GM18907 (cell line): ENCODE measurements around the gene MGME1.
A peak's percentile ranks its signal among the peaks of the same experiment; 100 is the strongest.
"Not testable (repeated sequence)": the region's sequence is repeated elsewhere in the genome, so short reads cannot be mapped to it uniquely, and the experiment has no call there.

Experiments
- ATAC-seq: cut with Tn5 transposase; IDR thresholded peaks from one replicate; pipeline ENCODE4 v1.9.1; 2021; ENCODE audit warnings: mild to moderate bottlenecking, moderate library complexity; ENCODE audit not compliant: unreplicated experiment

Gene MGME1

DNA sequence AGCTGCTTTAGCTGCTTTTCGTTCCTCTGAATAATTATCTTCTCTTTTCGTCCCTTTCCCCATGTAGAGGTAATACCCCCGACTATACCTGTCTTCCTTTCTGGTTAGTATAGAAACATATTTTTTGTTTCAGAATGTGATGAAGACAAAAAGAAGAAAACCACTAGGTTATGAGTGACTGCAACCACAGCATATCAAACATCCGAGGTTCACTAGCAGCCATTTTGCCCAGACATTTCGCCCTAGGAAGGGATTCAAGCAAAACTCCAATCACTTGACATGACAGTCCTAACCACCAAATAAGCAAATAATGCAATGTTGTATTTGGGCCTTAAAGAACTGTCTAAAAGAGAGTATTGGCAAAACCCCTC is 9.6 kb upstream of the MGME1 start:
- ATAC-seq: peak; percentile 31

DNA sequence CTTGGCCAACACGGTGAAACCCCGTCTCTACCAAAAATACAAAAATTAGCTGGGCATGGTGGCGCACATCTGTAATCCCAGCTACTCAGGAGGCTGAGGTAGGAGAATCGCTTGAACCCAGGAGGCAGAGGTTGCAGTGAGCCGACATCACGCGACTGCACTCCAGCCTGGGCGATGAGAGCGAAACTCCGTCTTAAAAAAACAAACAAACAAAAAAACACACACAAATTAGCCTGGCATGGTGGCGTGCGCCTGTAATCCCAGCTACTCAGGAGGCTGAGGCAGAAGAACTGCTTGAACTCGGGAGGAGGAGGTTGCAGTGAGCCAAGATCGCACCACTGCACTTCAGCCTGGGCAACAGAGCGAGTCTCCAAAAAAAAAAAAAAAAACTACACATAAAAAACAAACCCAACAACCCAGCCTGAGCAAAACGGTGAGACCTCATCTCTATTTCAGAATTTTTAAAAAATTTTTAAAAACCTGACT is 8.4 kb upstream of the MGME1 start:
- ATAC-seq: not testable (repeated sequence)

DNA sequence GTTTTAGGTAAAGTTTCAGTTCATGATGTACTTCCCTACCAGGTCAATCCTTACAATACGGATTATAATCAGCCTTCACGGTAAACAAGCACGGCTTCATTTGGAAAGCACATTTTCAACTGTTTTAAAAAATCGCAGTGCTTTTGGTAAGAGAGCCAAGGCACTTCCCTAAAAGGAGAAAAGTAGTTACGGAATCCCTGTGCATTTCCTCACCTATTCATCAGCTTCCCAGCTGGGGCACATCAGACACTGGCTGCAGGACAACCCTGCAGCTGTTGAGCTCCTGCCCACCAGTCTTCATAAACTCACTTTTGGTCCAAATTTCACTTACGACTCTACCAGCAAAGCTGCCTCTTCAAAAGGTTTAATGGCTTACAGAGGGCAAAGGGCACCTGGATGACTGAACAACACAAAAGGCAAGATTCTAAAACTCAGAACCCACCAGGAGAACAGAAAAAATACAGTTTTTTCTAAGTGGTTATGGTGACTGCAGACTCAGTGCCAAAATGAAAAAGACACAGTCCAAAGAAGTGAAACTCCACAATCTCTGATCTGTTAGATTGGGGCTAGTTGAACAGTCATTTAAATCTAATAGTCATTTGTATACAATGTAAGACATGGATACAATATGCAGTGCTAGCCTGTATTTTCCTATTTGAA is 7.8 kb upstream of the MGME1 start:
- ATAC-seq: no peak

DNA sequence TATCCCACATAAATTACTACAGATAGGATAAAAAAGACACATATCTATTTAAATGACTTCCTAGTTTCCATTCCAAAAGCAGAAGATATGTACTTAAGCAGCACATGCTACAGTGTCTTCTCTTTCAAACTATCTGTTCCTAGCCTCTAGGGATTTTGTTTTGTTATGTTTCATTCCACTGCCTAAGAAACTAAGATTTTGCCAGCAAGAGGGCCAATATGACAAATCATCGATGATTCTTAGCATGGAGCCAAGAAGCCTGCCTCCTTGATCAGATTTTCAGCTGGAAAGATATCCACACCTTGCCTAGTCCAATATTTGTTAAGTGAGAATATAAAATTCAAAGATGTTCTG is 7.3 kb upstream of the MGME1 start:
- no peak for ATAC-seq

DNA sequence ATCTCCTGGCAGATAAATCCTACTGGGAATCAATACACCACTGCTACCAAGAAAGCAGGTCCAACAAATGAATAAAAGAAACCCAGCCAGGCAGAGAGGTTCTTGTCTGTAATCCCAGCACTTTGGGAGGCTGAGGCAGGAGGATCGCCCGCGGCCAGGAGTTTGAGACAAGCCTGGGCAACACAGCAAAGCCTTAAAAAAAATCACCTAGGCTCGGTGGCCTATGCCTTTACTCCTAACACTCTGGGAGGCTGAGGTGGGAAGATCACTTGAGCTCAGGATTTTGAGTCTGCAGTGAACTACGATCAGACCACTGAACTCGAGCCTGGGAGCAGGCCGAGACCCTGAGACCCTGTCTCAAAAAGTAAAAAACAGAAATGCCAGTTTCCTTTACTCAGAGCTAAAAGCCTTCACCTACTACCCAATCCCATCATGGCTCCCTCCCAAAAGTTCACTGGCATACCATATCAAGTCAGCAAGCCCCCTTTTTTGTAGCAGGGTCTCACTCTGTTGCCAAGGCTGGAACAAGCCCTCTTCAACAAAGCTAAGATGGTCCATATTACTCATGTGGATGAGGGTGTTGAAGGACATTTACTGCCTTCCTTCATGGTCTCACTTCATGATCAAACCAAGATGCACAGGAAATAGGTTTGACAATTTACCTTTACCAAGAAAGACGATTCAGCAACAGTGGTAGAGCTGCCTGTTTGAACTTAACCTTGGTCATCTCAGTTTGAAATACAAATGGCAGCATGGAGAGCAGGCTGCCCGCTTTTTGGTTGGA is 5.5 kb upstream of the MGME1 start:
- no peak for ATAC-seq

DNA sequence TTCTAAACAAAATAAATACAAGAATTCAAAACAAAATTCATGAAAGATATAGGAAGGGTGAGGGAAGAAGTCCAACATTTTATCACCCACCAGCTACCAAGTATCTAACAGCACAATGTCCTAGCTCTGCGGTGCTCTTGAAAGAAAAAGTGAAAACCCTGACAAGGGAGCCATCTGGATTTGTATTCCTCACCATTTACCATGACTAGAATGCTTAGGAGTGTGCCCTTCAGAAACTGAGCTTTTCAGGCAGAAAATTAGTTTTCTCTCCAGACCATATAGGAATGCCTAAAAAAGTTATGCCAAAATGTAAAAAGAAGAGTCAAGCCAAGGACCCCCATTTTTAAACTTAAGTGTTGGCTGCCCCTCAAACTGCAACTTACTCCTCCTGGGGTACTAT is 4.7 kb upstream of the MGME1 start:
- ATAC-seq: no peak

DNA sequence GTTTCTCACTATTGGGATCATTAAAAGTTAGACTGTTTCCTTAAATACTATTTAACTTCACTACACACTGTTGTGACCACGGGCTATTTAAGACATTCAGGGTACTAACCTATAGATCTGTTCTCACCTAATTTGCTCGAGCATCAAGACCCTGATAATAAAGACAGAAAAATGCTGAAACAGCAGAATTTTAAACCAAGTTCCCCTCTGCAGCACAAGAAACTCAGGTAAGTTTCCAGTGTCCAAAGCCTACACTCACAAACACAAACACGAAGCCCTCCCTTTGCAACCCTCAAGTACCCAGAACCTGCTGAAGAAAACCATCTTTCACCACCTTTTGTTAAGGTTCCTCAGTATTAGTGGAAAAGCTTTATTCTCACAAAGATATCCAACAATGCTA is 4.2 kb upstream of the MGME1 start:
- ATAC-seq: no peak

DNA sequence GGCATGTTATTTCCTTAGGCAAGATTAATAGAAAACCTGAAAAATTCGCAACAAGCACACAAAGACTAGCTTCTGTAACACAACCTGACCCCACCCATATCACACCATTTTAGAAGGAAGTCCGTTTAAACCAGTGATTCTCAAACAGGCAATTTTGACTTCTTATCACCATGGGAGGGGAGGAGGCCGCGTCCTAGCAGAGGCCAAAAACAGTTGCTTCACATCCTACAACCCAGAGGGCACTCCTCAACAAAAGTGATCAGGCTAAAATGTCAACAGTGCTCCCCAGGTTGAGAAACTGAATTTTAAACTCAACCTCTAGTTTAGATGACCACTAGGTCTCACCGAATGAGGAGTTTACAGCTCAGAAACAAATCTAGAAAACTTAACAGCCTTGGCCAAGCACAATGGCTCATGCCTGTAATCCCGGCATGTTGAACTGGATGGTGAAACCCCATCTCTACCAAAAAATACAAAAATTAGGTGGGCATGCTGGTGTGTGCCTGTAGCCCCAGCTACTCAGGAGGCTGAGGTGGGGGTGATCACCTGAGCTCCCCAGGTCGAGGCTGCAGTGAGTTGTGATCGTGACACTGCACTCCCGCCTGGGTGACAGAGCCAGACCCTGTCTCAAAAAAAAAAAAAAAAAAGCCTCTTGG is 3.6 kb upstream of the MGME1 start:
- no peak for ATAC-seq

DNA sequence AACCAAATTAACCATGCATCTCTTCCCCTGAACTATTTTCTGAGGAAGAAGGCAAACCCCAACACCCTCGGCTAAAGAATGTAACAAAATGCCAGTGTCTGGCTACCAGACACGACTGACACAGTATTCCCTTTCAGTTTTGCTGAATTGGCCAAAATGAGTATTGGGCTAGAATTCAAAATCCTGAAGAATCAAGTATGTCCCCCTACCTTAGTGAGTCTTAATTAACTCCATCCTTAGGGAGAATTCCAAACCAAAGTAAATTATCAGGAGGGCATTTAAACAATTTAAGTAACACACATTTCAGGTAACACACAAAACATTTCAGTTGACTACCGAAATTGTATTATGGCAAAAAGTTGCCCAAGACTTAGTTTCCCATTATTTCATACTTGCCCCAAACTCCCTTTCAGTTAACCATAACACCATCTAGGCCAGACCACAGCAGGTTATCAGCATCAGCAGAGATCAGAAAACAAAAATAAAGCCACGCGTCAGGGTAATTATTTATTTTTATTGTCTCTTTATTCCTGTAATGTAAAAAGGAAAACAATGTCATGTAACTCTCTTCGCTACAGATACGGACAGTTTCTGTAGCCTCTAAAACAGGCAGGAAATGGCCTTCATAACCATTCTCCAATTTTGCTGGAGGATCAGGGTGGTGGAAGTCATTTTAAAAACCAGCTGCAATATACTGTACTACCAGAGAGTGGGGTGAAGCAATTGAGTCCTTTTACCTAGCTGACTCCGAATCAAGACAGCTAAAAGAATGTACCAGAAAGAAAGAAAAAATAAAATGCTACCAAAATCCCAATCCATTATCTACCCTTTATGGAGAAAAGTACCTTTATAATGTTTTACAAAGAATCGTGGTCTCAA is 2.1 kb upstream of the MGME1 start:
- no peak for ATAC-seq

DNA sequence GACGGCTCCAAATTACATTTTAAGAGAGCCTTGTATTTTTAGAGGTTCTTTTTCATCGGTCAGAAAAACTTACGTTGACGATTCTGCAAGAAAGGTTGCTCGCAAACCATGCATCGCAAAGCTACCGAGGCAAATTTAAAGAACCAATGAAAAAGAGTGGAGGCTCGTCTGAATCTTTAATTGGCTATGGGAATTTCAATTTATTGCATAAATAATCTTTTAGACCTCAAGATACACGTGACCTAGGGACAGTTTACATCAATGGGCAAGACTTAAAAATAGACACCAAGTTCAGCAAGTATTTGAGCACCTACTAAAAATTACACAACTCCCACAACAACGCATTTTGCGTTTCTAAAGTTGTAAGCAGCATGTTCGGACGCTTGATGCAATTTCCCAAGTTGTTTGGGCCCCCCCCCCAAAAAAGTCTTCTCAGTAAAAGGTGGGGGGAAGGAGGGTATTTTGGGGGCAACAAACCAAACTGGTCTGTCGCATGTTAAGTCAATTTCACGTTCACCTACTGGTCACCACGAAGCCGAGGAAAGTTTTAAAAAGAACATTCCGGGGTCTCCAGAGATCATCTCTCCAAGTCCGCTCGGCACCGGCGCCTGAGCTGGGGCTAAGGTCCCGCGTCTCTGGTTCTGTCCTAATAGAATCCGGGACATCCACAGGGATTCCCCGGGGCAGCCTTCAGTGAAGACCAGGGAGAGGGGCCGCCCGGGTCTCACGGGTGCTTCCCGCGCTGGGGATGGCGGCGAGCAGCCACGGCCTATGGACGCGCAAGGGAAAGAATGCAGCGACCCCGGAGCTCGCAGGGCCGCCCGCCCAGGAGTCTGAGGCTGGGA is 1.1 kb upstream of the MGME1 start:
- ATAC-seq: peak; percentile 1

DNA sequence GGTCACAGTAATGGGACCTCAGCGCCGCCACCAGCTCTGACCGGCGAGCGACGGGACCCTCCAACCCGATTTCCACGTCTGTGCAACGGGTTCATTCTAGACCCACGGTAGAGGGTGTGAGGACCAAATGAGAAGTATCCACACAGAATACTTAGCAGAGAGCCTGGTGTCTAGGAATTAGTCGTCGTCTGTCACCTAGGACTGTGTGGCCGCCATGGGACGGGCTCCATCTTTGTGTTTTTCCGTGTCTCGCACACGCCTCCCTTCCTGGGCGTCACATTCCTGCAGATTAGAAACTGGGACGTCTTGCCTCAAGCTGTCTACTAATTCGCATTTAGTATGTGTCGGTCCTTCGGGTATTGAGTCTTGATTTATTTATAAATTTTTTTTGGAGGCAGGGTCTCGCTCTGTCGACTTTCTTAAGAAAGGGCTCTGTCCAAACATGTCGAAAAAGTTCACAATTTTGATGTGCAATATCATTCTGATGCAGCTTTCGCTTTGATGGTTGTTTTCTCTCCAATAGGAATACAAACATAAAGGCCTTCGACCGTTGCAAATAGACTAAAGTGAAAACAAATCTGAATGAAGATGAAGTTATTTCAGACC is 563 bp downstream of the MGME1 start:
- peak; percentile 20 for ATAC-seq

DNA sequence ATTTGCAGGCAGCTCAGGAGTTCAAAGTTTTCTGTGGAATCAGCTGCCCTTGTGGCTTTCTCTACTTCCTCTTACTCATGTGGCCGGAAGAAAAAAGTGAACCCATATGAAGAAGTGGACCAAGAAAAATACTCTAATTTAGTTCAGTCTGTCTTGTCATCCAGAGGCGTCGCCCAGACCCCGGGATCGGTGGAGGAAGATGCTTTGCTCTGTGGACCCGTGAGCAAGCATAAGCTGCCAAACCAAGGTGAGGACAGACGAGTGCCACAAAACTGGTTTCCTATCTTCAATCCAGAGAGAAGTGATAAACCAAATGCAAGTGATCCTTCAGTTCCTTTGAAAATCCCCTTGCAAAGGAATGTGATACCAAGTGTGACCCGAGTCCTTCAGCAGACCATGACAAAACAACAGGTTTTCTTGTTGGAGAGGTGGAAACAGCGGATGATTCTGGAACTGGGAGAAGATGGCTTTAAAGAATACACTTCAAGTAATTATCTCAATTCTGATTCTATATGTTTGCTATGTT is 1.1 kb downstream of the MGME1 start:
- ATAC-seq: no peak

DNA sequence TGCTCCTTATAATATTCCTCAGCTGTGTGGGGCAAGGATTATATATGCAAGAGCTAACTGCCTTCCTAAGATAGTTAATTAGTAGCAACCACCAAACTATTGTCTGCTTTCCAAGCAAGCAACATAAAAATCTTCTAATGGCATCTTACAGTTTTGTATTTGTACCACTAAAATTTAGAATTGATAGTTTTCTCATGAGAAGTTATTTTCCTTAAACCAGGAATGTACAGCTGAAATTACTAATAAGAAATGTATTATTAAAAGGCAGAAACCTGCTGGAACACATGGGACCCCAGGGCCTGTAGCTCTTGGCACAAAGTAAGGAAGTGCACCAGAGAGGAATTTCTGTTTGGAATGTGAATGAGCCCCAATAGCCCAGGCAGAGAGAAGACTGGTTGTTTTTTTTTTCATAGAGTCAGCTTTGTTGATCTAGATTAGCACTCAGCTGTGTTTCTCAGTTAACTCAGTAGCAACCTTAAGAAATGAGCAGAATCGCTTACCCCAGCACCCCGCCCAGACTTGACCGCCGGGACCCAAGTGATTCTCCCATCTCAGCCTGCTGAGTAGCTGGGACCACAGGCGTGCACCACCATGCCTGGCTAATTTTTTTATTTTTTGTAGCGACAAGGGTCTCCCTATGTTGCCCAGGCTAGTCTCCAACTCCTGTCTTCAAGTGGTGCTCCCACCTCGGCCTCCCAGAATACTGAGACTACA is 2.6 kb downstream of the MGME1 start:
- no peak for ATAC-seq

DNA sequence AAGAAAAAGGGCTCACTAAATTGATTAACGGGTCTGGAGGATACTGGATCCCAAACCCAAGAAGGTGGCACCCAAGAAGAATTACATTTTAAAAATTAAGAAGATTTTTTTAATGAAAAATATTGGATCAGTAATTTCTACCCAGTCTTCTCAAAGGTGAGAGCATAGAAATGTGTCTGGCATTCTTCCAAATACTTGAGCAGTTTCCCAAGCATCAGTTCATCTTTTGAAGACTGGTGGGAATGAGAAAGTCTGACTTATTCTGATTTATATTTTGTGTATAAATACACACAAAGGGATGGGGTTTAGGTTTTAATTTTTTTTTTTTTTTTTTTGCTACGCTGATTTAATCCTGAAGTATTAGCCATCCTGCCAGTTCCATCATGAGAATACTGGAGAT is 3.3 kb downstream of the MGME1 start:
- no peak for ATAC-seq

DNA sequence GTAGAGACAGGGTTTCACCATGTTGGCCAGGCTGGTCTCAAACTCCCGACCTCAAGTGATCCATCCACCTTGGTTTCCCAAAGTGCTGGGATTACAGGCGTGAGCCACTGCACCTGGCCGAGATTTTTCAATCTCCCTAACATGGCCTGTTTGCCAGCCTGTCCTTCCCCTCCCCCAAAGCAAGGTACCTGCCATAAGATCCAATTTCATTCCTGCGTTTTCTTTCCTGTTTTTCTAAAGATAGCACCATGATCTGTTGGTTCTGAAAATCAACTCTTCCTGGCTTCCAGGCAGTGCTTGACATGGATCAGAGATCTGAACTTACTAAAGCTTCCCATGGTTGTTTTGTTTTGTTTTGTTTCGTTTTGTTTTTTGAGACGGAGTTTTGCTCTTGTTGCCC is 7.5 kb downstream of the MGME1 start:
- ATAC-seq: no peak

DNA sequence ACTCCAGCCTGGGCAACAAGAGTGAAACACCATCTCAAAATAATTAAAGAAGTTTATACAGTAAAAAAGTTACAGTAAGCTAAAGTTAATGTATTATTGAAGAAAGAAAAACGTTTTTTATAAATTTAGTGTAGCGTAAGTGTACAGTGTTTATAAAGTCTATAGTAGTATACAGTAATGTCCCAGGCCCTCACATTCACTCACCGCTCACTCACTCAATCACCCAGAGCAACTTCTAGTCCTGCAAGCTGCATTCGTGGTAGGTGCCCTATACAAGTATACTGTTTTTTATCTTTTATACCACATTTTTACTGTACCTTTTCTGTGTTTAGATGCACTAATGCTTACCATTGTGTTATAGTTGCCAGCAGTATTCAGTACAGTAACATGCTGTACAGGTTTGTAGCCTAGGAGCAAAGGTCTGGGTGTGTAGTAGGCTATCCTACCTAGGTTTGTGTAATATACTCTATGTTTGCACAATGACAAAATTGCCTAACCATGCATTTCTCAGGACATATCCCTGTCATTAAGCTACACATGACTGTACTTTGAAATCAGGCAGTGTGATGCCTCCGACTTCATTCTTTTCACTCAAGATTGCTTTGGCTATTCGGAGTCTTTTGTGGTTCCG is 16.7 kb downstream of the MGME1 start:
- no peak for ATAC-seq

DNA sequence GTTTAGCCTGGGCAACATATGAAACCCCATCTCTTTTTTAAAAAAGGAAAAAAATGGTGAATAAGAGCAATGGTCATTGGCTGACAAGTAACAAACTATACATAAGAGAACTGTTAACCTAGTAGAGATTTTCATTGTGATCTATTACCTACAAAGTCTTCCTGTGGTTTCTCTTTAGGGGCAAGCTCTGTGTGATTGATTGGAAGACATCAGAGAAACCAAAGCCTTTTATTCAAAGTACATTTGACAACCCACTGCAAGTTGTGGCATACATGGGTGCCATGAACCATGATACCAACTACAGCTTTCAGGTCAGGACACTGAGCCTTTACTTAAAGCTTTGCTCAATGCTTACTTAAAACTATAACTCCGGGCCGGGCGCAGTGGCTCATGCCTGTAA is 19.2 kb downstream of the MGME1 start:
- ATAC-seq: no peak

DNA sequence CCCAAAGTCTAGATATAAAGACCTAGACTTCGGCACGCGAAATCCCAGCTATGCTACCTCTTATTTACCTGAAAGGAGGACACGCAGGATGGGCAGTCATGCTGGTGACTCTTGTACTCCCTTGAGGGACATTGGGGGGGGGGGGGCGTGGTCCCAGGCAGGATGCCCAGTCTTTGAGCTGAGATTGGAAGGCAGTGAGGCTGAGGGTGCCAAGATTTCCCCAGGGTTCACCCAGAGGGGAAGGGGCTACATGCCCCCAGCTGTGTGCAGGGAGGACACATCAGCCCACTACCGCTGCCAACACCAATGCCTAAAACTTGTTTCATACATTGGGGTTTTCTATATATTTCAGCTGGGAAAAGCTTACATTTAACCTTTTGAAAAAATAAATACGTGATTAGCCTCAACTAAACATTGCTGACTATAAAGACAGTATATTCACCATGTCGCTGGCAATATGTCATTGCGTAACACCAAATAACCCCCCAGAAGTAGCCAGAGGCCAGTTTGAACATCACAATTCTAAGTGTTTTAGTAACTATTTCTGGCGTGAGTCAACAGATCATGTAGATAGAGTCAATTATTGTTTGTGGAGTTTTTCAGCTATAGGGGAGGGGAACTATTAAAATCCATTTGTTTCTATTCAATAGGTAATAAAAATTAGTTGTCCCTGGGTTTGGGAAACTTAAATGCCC is 21.6 kb downstream of the MGME1 start:
- no peak for ATAC-seq
